ENCODE results near the gene ZNF101.

Gene ZNF101

DNA sequence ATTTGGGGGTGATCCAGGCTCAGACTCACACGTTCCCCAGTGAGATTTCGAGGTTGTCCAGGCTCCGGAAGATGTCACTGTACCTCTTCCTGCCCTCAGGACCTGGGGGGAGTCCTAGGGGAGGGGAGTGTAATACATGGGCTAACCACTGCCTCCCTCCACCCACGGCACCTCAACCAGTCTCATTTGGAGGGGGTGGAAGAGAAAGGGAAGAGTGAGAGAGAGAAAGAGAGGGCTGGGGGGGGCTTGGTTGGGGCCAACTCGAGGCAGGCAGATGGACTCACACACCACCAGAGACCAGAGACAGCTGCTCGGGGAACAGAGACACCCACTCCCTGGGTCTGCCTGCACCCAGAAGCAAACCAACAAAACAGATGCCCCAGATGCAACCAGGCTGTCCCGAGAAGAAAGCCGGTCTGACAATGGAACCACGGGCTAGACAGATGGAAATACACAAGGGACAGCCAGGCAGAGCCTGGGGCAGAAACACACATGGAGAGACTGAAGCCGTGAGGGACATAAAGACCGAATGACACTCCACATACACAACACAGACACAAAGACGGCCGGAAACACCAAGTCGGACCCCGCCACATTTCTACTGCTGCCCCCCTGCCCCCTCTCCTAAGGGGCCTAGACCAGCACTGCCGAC, 26.0 kb upstream of the ZNF101 start:
- peak; percentile 74 for DNase-seq

DNA sequence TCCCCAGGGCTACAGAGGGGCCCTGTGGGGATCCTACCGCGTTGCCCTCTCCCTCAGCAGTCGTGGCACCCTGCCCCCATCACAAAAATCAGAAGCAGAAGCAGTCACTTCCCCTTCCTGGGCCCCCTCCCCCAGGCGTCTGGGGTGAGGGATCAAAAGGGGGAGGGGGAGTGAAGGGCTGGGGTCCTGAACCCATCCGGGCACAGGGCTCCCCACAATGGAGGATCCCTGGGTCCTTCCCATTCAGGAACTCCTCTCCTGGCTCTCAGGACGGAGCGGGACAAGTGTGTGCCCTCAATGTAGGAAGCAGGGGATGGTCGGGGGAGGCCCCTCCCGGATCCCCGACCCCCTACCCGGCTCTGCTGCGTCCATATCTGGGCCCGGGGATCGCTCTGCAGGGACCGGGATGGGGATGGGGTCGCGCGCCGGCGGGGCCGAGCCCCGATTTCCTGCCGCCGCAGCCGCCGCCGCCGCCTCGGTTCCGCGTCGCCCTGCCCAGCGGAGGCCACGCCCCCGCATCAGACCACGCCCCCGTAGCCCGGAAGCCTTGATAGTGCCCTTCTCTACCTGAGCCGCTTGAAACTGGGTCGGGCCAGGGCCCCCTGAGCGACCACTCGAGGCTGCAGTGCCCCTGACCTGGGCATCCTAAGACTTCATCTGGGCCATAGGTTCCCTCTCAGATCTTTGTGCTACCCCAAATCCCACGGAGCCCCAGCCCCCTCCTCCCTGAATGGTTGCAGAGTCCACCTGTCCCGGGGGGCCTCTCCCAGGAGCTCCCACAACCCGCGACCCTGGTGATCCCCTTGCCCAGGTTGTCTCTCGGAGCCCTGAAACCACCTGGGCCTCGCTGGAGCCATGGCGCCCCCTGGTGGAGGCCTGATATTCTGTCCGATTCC, 25.2 kb upstream of the ZNF101 start, which contains the start of gene GMIP:
TSS of gene GMIP (minus strand) at position 500 of the 896 bp plus-strand sequence. CDS start at position 372, 128 bp downstream.
- DNase-seq = peak; percentile 96

DNA sequence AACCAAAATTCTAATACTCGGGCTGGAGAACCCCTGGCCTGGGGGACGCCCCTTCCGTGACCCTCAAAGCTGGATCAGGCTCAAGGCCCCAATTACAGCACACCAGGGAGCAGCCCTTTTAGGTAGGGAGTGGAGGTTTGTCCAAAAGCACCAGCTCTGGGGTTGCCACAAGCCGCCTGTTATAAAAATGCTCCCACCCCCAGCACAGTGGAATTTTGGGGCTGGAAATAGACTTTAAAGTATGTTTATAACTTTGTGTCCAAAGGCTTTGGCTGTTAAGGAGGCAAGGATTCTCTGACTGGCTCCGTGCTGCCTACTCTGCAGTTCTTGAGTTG, 24.6 kb upstream of the ZNF101 start:
- no peak for DNase-seq

DNA sequence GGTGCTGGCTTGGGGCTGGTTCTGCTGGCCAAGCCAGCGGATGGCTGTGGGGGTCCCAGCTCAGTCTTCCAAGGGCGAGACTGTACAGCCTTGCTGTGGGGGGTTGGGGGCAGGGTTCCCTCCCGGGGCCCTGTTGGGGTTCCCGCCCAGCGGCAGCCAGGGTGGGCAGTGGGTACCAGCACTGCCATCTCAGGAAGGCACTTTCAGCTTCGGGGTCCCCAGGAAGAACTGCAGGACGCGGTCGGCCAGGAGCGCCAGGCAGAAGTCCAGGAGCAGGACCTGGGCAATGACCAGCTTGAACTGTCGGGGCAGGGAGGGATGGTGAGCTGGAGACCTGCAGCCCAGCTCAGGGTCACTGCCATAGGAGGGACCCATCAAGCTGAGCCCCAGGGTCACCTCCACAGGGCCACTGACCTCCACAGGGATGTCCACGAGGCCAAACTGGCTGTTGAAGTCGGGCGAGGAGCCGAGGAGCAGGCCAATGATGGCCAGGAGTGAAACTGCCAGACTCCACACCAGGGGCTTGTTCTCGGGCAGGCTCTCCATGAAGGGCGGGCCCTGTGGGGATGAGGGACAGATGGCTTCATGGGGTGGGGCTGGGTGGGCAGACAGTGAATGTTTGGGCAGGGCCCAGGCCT, 23.3 kb upstream of the ZNF101 start:
- no peak for DNase-seq

DNA sequence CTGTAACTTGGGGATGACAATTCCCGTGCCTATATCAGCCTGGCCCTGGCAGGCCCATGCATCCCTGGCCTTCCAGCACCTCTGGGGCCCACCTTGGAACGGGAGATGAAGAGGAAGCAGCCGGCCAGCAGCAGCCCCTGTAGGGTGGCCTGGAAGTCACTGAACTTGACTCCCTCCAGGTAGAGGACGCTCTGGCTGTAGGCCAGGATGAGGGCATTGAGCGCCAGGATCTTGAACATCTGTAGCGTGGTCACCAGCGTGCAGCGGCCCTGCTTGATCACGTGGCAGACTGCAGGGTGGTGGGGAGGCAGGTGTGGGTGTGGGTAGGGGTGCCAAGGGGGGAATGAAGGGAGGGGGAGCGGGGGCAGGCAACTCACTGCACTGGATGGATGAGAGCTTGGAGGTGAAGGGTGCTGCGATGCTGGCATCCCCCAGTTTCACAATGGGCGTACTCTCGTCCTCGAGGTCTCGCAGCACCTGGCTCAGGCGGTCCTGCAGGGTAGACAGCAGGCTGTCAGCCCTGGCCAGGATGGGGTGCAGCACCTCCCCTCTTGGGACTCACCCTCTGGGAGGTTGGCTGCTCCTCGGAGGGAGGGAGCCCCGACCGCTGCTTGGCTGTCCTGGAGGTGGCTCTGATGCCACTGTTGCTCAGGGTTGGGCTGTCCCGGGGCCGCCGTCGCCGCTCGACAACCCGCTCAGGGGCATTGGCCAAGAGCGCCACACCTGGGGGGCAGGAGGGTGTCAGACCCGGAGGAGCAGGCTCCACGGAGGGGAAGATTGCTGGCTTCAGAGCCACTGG, 21.4 kb upstream of the ZNF101 start:
- DNase-seq = no peak

DNA sequence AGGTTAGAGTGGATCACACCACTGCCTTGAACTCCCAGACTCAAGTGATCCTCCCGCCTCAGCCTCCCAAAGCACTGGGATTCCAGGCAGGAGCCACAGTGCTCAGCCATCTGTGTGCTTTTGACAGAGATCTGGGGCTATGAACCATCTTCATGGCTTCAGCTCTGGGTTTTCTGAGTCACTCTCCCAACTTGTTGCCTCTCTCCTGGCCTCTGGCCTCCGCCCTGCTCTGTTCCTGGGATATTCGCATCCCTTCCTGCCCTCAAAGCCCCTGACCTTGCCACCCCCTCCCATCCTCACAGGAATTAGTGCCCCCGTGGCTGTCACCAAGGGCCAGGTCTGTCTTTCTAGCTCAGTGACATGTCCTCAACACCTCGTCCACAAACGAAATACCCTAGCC, 19.5 kb upstream of the ZNF101 start:
- no peak for DNase-seq

DNA sequence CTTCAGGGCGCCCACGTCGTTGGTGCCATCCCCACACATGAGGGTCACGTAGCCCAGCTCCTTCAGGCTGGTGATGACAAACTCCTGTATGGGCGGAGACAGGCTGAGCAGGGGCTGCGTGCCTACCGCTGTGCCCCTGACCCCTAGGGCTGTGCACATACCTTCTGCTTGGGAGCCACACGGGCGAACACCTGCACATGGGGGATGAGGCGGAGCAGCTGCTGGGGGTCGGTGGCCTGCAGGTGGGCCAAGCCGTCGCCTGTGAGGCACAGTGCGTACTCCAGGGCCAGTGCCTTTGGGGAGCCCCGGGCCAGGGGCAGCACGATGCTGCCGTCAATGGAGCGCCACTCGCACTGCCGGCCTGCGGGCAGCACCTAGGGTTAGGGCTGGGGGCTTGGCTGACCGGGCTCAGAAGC, 19.1 kb upstream of the ZNF101 start:
- DNase-seq = no peak

DNA sequence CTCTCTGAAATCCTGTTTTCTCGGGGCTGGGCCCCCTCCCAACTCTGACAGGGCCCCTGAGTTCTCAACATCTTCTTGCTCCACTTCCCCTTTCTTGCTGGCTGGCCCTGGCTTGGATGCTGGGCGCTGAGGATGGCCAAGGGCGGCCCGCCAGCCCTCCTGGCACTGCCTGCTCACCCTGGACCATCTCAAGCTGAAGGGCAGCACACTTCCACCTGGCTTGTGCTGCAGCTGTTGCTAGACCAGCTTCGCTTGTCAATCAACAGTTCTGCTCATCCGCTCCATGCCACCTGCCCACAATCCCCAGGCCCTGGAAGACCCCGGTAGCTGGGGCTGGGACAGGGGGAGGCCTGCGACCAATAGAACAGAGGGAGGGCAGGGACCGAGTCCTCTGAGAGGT, 18.3 kb upstream of the ZNF101 start:
- DNase-seq = no peak

DNA sequence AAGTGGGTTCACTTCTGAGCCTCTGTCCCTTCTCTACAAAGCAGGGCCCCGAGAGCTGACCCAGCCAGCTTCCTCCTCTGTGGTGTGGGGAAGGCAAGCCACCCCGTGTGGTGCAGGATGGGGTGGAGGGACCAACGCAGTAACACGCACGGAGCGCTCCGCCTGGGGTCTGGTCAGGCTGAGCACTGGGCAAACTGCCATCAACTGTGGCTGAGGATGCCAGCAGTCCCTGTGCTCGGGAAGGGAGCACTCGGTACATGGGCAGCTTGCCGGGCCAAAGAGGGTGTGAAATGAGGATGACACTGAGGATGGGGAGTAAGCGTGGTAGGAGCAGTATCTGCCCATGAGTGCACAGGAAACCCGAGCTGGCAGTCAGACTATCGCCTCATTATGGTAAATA, 17.6 kb upstream of the ZNF101 start:
- DNase-seq = no peak

DNA sequence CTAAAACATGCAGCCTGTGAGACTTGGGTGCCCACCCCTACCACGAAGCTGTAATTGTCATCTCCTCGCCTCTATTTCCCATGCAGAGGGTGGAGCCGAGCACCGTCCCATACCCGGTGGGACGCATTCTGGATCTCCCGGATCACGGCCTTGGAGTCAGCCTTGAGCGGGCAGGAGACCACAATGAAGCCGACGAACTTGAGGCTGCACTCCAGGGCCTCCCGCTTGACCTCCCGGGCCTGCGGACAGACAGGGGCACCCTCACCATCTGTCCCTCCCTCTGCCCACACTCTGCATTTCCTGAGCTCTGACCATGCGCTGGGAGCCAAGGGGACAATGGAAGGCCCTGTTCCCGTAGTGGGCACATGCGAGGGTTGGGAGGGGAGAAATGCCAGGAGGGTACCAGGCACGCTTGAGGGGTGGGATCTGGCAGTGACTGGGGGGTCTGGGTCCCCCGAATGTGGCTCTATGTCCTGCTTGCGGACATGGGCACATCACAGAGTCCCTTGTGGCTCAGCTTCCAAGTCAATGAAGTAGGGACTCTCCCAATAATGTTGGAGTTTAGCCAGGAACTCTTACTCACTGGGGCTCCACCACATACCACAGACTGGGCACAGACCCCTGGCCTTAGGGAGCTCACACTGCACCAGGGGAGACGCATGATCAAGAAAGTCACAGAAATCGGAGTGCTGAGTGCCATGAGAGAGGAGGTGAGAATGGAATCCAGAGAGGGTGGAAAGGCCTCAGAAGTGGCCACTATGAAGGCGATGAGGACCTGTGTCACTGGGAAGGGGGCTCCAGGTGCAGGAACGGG, 15.9 kb upstream of the ZNF101 start:
- no peak for DNase-seq

DNA sequence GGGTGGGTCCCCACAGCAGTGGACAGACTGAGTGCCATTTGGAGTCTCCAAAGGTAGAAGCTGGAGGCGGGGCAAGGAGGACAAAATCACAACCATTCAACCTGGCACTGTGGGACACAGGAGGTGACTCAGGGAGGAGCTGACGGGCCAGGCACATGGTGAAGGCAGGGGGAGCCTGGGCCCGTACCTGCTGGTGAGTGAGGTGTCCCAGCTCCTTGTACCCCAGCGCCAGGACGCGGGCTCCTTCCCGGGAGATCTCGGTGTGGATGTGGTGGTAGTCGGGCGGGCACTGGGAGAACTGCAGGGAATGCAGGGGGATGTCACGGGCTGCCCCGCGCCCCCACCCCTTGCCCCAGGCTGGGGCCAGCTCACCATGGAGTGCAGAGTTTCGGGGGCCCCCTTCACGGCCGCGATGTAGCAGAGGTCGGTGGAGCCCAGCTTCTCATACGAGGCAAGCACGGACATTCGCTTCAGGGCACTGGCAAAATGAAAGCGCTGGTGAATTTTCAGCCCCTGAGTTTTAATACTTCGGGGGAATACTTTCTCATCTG, 15.0 kb upstream of the ZNF101 start:
- DNase-seq = no peak

DNA sequence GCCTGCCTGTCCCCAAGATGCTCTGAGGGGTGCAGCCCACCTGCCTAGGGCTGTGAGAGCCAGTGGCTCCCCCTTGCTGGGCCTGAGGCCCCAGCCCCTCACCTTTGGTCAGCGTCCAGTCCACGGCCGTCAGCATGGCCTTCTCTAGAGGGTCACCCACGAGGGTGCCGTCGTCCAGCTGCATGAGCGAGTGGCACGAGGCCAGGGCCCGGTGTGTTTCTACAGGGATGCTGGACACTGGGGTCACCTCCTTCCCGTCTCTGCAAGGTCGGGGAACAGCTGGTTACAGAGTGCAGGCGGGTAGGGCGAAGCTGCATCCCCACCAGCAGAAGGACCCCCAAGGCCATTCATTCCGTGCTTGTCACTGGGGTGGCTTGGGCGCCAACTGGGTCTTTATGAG, 14.2 kb upstream of the ZNF101 start:
- no peak for DNase-seq

DNA sequence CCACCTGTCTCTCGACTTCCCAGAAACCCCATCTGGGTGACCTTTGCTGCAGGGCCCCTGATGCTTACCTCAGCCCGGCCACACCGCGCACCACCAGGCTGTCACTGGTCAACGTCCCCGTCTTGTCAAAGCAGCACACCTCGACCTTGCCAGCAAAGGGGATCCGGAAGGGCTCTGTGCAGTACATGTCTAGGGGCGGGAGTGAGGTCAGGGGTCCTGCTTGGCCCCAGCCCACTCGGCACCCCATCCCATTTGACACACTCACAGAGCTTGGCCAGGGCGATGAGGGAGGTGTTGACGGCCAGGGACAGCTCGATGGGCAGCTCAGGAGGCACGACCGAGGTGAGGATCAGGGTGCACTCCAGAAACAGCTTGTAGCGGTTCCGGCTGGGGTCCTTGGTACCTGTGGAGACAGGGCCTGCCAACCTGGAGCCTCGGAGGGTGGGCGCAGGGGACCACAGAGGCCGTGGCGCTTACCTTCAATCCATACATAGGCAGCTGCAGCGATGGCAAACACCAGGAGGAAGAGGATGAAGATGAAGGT, 13.5 kb upstream of the ZNF101 start:
- no peak for DNase-seq

DNA sequence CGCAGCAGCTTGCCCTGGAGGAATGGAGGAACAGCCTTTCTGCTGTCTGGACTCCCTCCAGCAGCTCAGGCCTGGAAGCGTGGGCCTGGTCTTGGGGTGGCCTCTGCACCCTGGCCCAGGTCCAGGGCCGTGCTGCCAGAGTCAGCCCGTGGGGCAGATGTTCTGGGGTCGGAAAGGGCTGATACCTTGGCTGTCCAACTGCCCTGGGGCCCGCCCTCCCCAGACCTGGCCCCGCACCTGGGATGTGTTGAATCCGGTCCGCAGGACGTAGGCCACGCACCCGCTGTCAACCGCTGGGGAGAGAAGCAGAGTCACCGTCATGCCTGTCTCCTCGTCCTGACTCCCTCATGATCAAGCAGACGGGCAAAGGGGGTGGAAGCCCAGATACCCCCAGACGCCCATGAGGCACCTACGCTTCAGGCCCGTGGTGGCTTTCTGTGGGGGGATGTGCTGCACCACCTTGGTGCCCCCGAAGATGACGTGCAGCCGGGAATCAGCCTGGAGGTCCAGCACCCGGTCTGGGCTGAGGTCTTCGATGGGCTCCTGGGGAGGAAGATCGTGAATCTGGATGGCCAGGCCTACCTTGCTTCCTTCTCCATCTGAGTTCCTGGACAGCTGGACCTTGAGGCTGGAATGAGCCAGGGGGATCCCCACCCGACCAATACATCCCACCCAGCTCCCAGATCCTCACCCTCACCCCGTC, 12.8 kb upstream of the ZNF101 start:
- DNase-seq = no peak

DNA sequence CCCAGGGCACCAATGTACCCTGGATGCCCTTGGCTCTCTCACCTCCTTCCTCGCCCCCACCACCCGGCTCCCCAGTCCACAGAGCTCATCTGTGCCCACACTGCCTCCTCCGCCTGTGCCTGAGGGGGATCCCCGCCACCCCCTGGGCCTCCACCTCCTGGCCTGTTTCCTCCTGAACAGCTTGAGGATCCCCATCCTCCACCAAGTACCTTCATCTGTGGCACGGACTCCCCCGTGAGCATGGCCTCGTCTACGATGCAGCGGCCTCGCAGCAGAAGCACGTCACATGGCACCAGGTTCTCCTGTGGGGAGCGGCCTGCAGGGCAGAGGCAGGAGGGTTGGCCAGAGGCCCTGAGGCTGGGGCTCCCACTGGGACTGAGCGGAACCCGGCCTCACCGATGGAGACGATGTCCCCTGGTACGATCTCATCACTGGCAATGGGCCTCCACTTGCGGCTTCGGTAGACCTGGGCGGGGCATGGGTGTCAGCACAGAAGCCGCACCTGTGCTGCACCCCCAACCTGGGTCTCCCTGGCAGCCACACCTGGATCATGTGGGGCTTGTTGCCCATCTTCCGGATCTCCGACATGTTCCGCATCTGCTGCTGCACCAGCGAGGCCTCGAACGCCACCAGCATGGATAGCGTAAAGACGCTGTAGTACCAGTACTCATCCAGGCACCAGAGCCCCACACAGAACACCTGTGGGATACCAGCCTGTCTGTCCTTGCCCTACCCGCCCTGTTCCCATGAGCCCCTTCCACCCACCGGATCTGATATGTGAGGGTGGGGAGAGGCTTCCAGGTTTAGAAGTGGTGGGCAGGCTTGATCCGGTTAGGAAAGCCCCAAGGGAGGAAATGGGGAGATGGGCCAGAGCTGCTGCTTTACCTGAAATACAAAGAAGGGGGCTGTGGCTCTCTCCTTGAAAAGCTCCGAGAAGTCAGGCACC, 11.9 kb upstream of the ZNF101 start:
- no peak for DNase-seq

DNA sequence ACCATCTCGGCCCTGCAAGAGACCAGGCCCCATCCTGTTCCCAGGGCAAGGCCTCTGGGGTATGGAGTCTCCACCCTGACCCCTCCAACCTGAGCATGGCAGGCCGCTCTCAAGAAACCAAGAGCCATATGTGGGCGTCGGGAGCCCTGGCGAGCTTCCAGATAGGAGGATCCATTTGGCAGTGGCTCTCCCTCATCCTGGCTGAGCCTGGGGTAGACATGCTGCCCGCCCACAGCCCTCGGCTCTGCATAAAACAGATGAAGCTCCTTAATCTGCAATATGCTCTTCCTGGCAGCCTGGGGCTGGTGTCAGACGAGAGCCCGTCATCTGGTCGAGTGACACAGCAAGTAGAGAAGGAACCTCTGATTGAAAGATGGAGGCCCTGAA, 11.2 kb upstream of the ZNF101 start:
- no peak for DNase-seq

DNA sequence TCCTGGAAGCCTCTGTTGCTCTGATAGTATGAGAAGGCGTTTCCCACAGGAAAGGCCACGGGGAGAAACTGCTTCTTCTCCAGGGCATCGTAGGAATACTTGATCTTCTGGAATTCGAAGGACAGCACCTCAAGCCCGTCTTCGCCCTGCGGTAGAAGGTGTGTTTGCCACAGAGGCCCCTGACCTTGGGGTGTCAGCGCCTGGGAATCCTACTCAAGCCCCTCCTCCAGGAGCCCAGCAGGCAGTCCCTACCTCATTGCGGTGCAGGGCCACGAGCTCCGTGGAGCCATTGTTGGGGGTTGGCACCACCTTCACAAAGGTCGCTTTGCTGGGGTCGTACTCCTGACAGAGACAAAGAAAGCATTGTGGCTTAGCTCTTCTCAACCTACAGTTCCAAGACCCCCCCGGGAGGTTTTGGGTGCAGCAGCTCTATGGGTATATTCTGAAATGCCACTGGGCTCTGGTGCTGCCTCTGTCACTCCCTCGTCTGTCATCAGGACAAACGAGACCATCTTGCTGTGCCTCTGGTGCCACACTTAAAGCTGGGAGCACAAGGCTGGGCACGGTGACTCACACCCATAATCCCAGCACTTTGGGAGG, 8.9 kb upstream of the ZNF101 start:
- no peak for DNase-seq

DNA sequence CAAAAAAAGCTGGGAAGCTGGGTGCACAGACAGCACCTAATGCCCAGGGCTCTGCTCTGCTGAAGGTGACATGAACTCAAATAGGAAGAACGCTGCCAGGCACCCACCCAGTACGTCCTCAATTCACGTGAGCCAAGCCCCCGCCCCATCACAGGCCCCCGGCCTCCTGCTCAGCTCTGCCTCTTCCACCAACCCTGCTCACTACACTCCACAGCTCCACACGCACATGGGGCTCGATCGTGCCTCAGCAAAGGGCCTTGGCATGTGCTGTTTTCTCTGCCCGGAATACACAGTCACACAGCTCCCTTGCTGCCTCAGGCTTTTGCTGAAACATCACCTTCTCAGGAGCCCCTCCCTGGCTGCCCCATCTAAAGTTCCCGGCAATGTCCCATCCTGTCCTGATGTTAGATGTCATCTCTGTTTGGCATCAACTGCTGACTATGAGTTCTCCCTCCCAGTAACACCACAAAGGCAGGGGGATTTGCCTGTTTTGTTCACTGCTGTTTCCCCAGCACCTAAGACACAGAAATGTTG, 7.4 kb upstream of the ZNF101 start:
- no peak for DNase-seq

DNA sequence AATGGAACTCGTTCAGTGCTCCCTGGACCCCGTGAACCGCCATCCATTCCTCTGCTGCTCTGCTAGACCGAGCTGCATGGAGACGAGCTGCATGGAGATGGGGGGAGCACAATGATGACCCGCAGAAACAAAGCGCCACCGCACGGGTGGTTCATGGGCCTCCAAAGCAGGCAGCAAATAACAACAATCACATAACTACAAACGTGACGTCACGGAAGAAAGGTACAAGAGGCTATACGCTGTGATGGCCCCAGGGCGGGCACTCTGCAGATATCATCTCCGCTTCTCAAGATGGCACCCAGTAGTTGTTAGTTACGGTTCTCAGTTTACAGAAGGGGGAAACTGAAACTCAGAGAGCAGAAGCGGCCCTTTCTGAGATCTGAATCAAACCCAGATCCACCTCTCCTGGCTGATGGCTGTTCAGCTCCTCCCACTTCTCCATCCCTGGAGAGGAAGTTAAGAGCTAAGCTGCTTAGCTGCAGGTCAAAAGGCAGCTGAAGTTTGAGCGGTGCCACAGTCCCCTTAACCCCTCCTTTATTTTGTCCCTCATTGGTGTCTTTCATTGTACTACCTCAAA, 6.9 kb upstream of the ZNF101 start:
- DNase-seq = no peak

Measured in activated CD8-positive, alpha-beta memory T cell treated with anti-CD3 and anti-CD28 coated beads, Interleukin-2, amount 50 U/mL, for 48 hours (primary cell).